IPS DF 19.7 (cell line): ENCODE results near the gene CPNE8.

Experiments used
- DNase-seq: peaks from one replicate; pipeline ENCODE4 v3.0.0-alpha.2; 2013; ENCODE audit warnings: low read depth, low spot score

Gene CPNE8

DNA sequence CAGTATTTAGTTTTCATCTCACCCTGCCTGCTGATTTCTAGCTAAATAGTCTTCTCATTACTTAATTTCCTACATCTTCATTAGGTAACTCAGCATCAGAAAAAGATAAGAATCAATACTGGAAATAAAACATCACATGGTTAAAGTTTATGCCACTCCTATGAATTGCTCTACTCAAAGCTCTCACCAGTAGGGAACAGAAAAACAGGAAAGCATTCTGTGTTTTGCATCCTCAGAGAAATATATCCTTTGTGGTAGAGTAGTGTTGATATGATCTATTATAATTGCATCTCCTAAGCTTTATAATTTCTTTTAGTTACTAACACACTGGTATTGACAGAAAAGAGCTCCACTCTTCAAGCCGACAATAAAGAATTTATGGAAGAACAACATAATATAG is 9.9 kb downstream of the CPNE8 start:
- DNase-seq = no peak

DNA sequence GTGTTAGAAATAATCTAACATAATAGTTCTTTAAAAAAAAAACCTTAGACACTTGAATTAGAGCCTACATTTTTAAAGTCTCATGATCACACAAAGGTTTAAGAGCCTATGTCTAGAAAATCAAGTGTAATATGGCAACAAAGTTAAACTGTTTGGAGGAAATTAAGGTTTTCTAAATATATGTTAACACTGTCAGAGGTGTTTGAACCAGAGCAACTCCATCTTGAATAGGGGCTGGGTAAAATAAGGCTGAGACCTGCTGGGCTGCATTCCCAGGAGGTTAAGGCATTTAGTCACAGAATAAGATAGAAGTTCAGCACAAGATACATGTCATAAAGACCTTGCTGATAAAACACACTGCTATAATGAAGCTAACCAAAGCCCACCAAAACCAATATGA is 12.4 kb downstream of the CPNE8 start:
- no peak for DNase-seq

DNA sequence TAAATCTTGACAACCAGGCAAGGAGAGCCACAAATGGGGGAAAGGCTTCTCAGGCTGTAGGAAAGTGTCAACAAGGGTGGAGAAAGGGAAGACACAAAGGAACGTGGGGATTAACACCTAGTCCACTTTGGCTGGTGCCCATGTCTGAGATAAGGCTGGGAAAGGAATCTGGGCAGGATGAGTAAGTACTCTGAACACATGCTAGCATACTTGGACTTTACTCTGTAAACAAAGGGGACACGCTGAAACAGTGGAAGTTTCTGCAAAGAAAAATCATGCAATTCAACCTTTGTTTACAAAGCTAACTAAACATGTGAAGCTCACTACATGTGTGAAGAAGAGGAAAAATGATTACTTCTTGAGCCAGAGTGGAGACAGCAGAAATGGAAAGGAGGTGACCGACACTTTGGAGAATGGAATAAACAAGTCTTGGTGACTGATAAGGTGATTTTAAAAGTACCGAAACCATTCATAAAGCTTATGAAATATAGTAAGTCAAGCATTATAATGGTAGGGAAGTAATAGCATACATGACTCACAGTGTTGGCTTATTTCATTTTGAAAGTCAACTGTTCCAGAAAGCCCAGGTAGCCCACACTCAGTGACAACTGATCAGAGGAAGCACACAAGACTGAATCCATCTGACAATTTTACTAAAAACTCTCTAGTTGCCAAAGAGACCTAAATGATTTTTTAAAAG is 13.2 kb downstream of the CPNE8 start:
- no peak for DNase-seq

DNA sequence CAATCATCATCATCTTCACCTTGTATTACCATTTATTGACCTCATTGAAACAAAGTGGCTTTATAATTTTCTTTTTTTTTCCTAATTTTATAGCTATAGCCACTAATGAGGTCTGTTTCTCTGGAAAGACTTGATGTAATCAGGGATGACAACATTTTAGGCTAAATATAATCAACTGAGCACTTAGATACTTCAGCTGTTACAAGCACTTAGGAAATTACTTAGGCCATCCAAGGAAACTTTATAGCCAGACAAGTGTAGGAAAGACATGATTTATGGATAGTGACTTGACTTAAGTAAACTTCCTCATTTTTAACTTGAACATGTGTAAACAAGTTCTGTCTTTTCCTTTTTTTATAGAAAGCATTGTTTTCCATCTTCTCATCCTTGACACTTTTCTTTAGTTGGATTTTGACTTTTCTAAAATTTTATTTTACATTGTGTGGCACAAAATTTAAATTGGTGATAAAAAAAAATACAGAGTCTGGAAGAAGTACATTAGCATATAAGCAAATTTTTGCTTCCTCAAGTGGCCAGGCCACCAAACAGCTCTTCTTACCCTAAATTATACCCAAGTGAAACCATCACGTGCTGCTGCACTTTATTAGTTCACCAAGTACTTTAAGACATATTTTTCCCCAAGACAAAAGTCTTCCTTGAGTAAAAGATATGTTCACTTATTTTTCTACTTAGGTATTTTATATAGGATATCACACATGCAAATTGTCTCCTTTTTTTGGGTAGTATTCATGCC is 15.1 kb downstream of the CPNE8 start:
- DNase-seq = no peak

DNA sequence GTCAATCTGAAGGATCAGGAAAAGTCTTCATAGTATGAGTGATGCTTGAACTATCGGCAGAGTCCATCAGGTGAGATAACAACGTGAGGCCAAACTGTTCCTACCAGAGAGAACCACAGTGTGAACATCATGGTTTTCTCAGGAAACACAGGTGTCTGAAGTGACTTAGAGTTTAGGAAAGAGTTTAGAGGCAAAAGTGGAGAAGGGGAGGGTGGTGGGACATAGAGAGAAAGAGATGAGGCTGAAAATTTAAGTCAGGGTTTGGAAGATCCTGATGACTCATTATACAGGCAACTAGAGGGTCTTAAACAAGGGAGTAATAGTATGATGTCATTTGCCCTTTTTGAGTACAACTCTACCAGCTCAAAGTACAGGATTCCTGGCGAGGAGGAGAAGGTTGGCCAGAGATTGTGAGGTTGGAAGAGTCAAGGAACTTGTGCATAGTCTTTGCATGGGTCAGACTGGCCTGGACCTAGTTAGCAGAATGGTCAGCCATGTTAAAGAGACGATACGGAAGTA is 16.0 kb downstream of the CPNE8 start:
- no peak for DNase-seq

DNA sequence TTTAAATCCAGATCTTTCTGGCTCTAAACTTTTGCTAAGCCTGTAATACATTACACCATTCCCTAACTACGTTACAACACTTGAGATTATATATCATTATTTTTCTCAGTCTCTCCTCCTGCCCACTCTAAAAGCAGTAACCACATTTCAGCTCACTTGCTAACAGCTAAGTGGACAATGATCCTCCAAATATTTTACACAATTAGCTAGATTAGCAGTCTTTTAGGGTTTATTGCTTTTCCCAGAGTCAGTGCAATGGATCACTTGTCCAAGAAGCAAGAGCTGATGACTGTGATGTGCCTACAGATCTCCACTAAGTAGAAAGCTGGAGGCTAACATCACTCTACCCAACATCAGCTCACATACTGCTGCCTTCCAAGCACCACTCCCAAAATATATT is 17.6 kb downstream of the CPNE8 start:
- no peak for DNase-seq

DNA sequence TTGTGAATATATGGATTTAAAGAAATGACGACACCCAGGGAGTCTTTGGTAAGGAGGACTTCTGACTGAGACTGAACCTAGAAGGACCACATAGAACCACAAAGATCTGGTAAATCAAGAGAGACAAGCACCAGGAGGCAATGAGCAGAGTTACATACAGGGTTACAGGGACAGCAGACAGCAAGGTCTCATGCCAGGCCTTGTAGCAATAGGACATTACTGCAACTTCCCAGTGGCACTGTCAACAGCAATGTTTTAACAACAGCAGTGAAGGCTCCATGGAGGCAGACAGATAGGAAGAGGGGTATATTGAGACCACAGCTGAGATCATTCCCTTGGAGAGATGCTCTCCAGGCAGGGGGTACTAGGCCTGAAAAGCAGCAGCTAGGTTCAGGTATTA is 18.5 kb downstream of the CPNE8 start:
- no peak for DNase-seq

DNA sequence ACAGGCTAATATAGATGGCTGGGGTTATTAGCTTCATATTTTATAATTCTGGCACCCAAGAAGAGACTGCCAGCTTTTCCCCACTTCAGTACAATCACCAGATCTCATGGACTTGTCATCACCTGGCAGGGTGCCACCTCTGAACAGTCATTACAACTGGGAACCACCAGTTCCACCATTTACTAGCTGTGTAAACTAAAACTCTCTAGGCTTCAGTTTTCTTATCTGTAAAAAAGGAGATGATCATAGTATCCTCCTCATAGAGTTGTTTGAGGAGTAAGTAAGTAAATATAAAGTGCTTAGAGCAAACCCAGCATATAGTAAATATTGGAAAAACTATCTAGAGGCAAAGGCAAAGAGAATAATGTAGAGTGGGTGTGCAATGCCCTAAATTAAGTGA is 19.3 kb downstream of the CPNE8 start:
- DNase-seq = no peak

DNA sequence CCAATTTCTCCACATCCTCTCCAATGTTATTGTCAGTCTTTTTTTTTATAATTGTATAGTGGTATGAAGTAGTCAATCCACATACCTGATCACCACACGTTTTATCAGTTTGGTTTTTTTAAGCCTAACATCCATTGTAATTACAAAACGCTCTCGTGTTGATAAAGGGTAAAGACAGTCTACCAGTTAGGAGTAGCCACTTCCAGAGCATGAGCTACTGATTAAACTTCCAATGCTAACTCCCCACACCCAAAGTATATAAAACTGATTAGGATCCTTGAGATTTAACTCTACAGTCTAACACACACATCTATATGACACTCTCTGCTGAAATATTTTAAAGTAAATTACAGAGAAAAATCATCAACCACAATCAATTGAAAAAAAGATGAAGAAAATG is 20.7 kb downstream of the CPNE8 start:
- DNase-seq = no peak

DNA sequence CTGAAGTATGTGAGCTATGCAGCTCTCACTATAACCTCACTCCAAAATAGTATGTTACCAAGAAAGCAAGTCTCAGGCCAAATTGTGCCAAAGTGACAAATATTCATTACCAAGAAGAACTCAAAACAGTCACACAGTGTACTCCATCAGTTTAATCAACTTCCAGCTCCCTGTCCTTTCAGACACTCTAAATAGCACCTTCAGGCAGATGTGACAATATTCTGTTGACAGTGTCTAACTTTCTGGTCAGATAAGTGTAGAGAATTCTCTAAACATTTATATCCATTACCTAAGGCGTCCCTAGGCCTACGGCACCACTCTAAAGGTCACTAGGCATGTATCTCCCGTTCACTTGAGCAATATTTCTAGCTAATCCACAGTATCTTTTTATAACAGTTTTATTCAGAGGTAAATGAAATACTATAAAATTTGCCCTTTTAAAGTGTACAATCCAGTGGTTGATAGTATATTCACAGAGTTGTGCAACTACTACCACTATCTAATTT is 21.7 kb downstream of the CPNE8 start:
- no peak for DNase-seq

DNA sequence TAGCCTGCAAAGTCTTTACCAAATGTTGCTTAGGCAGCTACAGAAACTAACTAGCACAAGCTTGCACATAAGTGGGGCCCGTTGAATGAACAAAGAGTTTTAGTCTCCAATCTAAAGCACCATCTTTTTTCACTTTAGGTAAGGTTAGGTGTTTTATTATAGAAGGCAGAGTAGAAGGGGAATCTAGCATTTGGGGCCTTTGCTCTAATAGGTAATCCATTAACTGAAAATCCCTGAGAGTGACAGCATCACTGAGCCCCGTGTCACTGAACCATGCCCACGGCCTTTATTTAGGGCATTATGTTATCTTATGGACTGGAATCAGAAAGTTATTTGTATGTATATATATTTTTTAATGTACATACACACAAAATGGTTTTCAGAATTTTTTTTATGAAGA is 25.1 kb downstream of the CPNE8 start:
- no peak for DNase-seq

DNA sequence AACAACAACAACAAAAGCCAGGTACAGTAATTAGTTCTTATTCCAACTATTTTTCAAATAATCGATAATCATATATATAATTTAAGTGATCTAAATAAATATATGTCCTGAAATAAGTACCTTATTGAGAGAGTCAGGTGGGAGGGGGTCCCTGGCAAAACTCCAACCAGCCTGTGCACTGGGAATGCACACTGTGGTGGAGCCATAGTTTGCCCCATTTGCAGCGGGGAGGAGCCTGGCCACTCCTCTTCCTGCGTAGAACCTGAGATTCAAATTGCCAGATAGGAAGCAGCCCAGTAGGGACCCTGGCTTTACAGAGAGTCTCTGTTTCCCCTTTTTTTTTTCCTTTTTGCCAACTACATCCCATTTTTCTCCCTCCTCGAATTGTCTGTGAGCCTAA is 26.4 kb downstream of the CPNE8 start:
- DNase-seq = no peak

DNA sequence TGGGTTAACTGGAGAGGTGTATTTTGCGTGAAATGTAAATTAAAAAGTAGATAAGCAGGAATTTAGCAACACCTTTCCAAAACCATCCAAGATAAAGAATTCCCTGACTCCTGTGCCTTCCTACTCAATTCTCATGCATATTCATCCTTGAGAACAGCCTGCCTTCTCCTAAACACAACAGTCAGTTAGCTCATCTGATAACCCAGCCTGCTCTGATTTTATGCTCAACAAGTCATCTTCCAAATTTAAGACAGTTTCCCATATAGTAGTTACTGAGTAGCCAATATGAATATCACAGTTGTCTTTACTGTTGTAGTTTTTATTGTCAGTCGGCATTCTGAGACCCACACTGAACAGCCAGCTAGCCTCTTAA is 27.1 kb downstream of the CPNE8 start:
- DNase-seq = no peak

DNA sequence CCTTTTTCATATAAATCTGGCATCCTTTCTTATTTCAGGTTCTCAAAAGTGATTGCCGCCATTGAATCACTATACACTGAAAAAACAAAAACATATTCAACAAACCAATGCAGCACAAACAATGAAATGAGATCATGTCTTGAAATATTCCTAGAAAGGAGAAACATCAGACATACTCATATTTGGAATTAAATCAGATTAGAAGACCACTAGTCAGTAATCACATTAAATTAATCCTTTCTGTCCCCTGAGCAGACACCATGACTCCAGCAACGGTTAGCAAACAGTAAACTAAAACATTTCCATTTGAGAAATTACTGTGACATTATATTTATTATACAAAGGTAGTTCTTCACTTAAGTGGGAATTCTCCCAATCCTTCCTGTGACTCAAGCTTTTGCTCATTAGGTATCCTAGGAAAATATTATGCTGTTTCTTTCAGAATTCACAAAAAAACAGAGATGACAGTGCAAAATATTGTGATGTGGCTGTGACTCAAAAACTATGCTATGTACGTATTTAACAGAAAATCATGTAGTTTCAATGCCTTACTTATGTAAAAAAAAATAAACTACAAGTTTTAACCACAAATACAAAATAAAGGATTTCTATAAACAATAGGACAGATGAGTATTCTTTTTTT is 29.7 kb downstream of the CPNE8 start:
- no peak for DNase-seq

DNA sequence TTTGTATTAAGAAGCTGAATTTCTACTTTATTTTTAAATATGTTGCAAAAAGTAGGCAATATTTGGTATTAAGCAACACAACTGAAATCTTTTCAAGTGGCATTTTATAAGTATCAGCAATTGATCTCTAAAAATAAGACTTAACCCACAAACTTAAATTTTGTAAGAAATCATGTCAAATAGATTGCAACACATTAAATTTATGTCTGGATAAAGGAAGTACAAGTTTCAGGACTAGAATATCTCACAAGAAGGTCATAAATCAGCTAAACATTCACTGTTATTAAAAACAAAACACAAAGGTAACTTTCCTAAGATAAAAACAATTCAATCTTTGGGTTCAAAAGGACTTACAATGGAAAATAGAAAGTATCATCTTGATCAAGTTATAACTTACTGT is 32.8 kb downstream of the CPNE8 start:
- no peak for DNase-seq

DNA sequence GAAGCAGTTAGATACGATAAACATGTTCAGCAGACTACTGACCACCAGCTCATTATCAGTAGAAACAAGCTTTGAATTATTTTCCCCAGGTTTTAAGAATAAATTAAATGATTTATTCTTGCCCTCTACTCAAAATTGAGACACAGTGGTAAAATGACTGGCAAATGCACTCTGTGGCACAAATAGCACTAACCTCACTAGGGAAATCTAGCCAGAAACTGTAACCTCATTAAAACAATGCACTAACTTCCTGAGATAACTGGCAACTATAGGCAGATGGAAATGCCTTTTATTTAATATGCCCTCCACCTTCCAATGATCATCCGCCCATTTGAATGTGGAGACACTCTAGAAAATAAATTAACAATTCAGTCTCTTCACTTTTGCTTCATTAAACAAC is 33.2 kb downstream of the CPNE8 start:
- no peak for DNase-seq

DNA sequence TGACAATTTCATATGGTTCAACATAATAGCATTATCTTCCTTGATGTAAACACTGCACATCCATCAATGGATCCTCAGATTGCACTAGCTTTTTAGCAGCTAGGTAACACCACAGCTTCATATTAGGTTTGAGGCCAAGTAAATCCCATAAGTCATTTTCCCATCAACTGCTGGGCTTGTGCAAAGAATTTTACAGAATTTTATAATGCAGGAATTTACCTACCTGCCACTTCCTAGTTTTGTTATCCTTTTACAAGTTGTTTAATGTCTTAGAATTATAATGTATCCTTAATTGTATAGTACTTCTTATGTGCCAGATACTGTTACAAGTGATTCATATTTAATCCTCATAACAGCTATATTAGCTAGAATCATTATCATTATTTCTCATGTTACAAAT is 36.4 kb downstream of the CPNE8 start:
- DNase-seq = no peak

DNA sequence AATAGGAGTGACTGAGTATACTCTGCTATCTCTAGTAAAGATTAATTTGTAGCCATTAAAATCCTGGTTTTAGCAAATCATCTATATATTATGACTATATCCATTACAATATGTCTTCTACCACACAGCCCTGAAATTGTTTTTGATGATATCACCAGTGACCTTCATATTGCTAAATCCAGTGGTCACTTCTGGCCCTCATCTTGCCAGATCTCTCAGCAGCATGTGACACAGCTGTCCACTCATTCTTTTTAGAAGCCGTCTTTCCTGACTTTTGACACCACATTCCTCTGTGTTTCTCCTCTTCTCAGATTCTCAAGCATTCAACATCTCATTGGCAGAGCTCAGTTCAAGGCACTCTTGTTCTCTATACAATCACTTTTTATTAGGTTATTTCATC is 54.9 kb downstream of the CPNE8 start:
- DNase-seq = no peak

DNA sequence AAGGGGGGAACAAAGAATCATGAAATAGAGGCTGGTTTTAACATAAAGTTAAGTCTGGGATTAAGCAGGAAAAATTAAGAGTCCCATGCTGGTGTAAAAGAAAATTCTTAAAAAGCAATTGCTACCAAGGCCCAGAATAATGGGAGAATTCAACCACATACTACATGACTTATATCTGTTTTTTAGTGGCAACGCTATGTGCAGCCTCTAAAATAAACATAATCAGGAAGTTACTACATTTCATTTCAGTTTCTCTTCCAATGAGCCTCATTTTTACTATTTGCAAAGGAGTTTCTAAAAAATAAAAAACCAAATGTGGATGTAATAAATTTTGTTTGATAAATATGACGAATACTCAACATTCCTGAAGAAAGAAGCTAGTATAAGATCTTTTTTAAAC is 58.1 kb downstream of the CPNE8 start:
- no peak for DNase-seq

DNA sequence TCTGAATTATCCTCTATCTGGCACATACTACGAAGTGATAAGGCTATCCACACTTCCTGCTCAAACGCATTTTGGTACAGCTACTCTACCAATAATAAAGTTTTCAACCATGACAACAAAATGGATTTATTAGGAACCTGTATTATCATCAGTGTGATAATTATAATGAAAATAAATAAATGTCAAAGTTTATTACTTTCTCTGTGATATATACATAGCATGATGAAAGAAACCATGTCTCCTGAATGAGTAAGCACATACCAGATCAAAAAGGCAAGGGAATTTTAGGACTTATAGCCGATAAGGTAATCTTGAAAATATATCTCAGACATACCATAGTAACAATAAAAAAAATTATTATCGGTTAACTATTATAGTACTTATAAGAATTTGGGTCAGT is 61.1 kb downstream of the CPNE8 start:
- DNase-seq = no peak

DNA sequence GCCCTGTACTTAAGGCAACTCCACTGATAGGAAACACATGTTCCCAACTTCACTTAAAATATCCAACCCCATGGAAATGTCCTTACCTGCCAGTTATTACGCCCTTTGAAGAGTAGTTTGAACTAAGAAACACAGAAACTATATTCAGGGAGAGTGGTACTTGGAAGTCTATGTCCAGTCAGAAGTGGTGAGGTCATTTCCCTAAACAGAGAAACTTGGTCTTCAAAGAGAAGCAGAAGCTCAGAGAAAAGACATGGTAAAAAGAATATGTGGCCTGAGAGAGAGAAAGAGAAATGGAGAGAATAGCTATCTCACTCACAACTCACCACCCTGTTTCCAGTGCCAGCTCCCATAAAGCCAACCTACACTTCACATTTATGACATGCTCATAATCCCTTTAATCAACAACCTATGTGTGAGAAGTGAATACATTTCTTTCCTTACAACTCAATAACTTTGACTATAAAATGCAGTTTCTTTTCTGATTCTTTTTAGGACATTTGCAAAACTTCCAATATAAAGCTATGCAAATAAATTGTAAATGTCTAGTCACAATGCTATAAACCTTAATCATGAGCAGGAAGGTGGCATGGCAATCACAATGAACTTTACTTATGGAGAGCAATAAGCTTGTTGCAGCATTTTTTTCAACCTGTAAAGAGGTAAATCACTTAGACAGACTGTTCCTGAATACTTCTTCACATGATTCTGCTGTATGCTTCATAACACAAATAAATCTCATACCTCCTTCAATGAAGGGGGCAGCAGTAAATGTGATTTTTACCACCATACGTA is 67.1 kb downstream of the CPNE8 start:
- no peak for DNase-seq

DNA sequence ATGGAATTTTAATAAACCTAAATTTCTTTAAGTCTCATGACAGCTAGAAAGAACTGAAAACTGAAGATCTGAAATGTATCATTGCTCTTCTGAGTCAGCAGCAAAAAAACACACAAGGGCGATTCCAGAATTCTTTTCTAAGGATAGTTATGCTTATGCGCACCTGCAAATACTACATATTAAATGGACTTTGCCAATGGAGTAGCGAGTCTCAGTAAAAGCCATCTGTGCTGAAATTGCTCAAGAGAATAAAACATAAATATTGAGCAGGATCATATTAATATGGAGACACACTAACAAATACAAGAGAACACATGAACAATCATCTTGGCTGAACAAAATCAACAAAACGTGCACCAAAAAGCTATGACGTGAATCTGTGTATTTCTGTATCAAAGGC is 73.7 kb downstream of the CPNE8 start:
- no peak for DNase-seq
